ENCODE measurements around the gene NEURL4. TPM values are rescaled to one million over a fixed set of nuclear protein-coding genes. Genes with fewer than 3 reads are reported as not detected.
A peak's percentile ranks its signal among the peaks of the same experiment; 100 is the strongest.
"Not testable (repeated sequence)": the region's sequence is repeated elsewhere in the genome, so short reads cannot be mapped to it uniquely, and the experiment has no call there.

NEURL4 gene
- total and polyA plus RNA-seq, 2 experiments from 2014 or later = 6.3 to 42.3 TPM

DNA sequence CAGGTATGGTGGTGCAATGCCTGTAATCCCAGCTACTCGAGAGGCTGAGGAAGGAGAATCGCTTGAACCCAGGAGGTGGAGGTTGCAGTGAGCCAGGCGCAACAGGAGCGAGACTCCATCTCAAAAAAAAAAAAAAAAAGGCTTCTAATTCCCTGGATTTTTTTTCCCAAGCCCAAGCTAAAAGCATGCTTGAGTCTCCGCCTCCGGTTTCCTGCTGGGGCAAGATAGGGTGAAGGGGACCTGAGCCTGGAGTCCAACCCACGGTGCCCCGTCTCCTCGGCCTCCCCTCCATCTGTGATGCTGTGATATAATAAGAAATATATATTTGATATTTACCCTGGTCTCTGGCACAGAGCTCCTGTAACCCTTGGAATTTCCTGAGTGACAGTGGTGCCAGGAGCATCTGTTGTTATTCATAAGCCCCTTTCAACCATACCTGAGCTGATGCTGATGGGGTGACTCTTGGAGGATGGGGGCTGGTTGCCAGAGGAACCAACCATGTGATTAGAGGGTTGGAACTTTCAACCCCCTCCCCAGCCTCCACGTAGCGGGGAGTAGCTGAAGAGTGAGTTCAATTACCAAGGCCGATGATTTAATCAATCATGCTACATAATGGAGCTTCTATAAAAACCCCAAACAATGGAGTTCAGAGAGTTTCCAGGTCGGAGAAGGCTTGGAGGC is 38.9 kb upstream of the NEURL4 start (continued):
- no peak for TF ChIP-seq ZNF462 (CRISPR knock-in tag; IDR thresholded peaks at IDR 0.05)

DNA sequence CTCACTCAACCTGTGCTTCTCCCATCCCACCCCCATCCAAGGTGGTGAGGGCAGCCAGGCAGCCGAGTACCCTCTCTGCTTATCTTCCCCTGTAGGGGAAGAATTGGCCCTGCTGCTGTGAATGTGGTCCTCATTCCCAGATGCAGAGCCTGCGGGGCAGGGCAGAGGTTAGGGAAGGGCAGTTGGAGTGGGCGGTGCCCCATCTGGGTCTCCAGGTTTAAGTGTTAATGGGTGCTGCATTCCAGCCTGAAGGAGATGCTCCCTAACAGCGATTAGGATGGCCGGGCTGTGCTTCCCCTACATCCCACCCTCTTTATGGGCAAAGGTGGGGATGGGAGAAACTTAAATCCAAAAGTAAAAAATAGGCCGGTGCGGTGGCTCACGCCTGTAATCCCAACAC is 37.9 kb upstream of the NEURL4 start:
- H3K4me3 Mint-ChIP-seq = no peak overlapping the region
- no peaks in the 10 kb centered on the region for H3K36me3 ChIP-seq (ENCODE audit: insufficient read depth)
- H3K4me3 ChIP-seq = 0 out of 2 replicates have a peak overlapping the region, but pooled peaks have one; percentile 26
- H4K20me1 ChIP-seq (replicated peaks; ENCODE audit: insufficient read depth) = no peaks in the 10 kb centered on the region
- H3K9me2 ChIP-seq (ENCODE audit: insufficient read depth) = no peaks in the 10 kb centered on the region
- ATAC-seq (peak; percentile 83), DNase-seq (ENCODE audit: low spot score) (peak; percentile 64)
- H3F3A ChIP-seq (replicated peaks; ENCODE audit: low read depth) = 0 out of 2 replicates have a peak, but pooled peaks cover 5% of the 10 kb centered on the region
- peak overlapping the region; percentile 68 for H3K4me2 ChIP-seq
- H3K4me1 ChIP-seq (ENCODE audit: insufficient read depth) = peaks cover 28% of the 10 kb centered on the region
- TF ChIP-seq ZNF331 (CRISPR knock-in tag; IDR thresholded peaks at IDR 0.05; ENCODE audit: low read depth) (no peak), CTCF (conservative IDR thresholded peaks at IDR 0.05; ENCODE audit: low read depth in 2 of 2) (peak in 1 of 2 experiments; percentile 20; a peak in 2 of 4 replicates)
- H3K4me1 Mint-ChIP-seq = peaks cover 26% of the 10 kb centered on the region
- H3K9me3 Mint-ChIP-seq = no peaks in the 10 kb centered on the region
- no peaks in the 10 kb centered on the region for H3K27me3 ChIP-seq (ENCODE audit: insufficient read depth)
- no peak overlapping the region for H2AFZ ChIP-seq
- H3K27me3 Mint-ChIP-seq (ENCODE audit: insufficient read depth, low read depth, poor library complexity) = peaks cover 9% of the 10 kb centered on the region
- H3K79me2 ChIP-seq (replicated peaks; ENCODE audit: insufficient read depth) = no peaks in the 10 kb centered on the region
- 0 out of 2 replicates have a peak overlapping the region, but pooled peaks have one; percentile 63 for H3K27ac ChIP-seq (ENCODE audit: low read depth)
- no peak overlapping the region for H3K27ac Mint-ChIP-seq
- no peaks in the 10 kb centered on the region for H3K36me3 Mint-ChIP-seq (ENCODE audit: low read depth)

DNA sequence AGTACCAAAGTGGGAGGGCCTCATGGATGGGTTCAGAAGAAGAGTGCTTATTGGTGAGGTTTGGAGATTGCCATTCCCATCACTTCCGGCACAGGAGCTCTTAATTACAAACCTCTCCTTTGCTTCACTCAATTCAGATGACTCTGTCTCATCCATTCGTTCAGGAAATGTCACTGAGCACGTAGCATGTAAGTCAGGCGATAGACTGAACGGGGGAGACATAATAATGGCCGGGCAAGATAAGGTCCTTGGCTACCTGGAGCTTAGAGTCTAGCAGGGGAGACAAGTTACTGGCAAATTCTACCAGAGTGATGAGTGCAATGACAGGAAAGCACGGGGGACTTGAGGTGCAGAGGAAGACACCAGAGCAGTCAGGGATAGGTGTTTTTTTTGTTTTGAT is 36.8 kb upstream of the NEURL4 start:
- not testable (repeated sequence) for H3K9me3 Mint-ChIP-seq; H3K4me2 ChIP-seq; DNase-seq (ENCODE audit: low spot score); H3K27me3 ChIP-seq (ENCODE audit: insufficient read depth); H3K27ac Mint-ChIP-seq; H3K36me3 Mint-ChIP-seq (ENCODE audit: low read depth); H3K4me3 ChIP-seq; H3K9me2 ChIP-seq (ENCODE audit: insufficient read depth); H3F3A ChIP-seq (replicated peaks; ENCODE audit: low read depth); H4K20me1 ChIP-seq (replicated peaks; ENCODE audit: insufficient read depth); H3K36me3 ChIP-seq (ENCODE audit: insufficient read depth); H3K79me2 ChIP-seq (replicated peaks; ENCODE audit: insufficient read depth); H3K27ac ChIP-seq (ENCODE audit: low read depth); ATAC-seq; H3K4me3 Mint-ChIP-seq; H3K27me3 Mint-ChIP-seq (ENCODE audit: insufficient read depth, low read depth, poor library complexity); H2AFZ ChIP-seq
- H3K4me1 ChIP-seq (ENCODE audit: insufficient read depth) = peaks cover 28% of the 10 kb centered on the region
- H3K4me1 Mint-ChIP-seq = peaks cover 26% of the 10 kb centered on the region

All from GM23338 (cell line).